CD8-positive, alpha-beta memory T cell (primary cell): ENCODE measurements around the gene PPP2R5E. TPM values are rescaled to one million over a fixed set of nuclear protein-coding genes. Genes with fewer than 3 reads are reported as not detected.

Experiments used
- CTCF ChIA-PET: fragments of 350-600 bp; sonication (Branson Sonifier 250); formaldehyde crosslinking; loops from one replicate; lab custom pipeline; 2021; ENCODE audit warnings: antibody characterized with exemption; lab: Charles Lee
- POLR2A ChIA-PET: fragments of 350-600 bp; sonication (Branson Sonifier 250); formaldehyde crosslinking; loops from one replicate; lab custom pipeline; 2021; ENCODE audit warnings: antibody characterized with exemption; lab: Charles Lee
- DNase-seq, 5 donors: peaks; one replicate each; pipeline versions ENCODE4 v3.0.0 to v3.0.0-alpha.2; 2020 to 2022; ENCODE audit warnings: mixed read lengths in 1 of 5
- H3K27ac ChIP-seq: one replicate; pipeline ENCODE4 v1.7.0; 2013; ENCODE audit warnings: low read depth, mild to moderate bottlenecking, low read length, moderate library complexity
- H3K27me3 ChIP-seq: 2 replicates; pipeline ENCODE4 v1.7.0; 2013; ENCODE audit warnings: low read length, mild to moderate bottlenecking; ENCODE audit not compliant: insufficient read depth, poor library complexity, severe bottlenecking
- H3K36me3 ChIP-seq: 2 replicates; pipeline ENCODE4 v1.7.0; 2013; ENCODE audit warnings: mild to moderate bottlenecking, low read length, moderate library complexity; ENCODE audit not compliant: insufficient read depth
- H3K4me1 ChIP-seq: 2 replicates; pipeline ENCODE4 v1.7.0; 2013; ENCODE audit warnings: mild to moderate bottlenecking, low read length, moderate library complexity; ENCODE audit not compliant: insufficient read depth
- H3K4me3 ChIP-seq: 2 replicates; pipeline ENCODE4 v1.7.0; 2013; ENCODE audit warnings: mild to moderate bottlenecking, low read length
- H3K9me3 ChIP-seq: 2 replicates; pipeline ENCODE4 v1.7.0; 2013; ENCODE audit warnings: mild to moderate bottlenecking, low read length
- H3K27ac Mint-ChIP-seq, 8 donors: one replicate each; pipeline ENCODE4 v1.8.0; 2020 to 2021; ENCODE audit warnings: mixed read lengths in 8 of 8, mild to moderate bottlenecking in 6 of 8, inconsistent platforms in 3 of 8, moderate library complexity in 3 of 8
- H3K27me3 Mint-ChIP-seq, 2 donors: one replicate each; pipeline ENCODE4 v1.8.0; 2020 to 2021; ENCODE audit warnings: mixed read lengths in 2 of 2, mild to moderate bottlenecking in 1 of 2, moderate library complexity in 1 of 2
- H3K36me3 Mint-ChIP-seq, 3 donors: one replicate each; pipeline ENCODE4 v1.8.0; 2020 to 2021; ENCODE audit warnings: mixed read lengths in 3 of 3, inconsistent platforms in 1 of 3, mild to moderate bottlenecking in 1 of 3
- H3K4me1 Mint-ChIP-seq, 3 donors: one replicate each; pipeline ENCODE4 v1.8.0; 2020 to 2021; ENCODE audit warnings: mixed read lengths in 3 of 3, inconsistent platforms in 1 of 3, mild to moderate bottlenecking in 1 of 3
- H3K4me3 Mint-ChIP-seq, 7 donors: one replicate each; pipeline ENCODE4 v1.8.0; 2020 to 2021; ENCODE audit warnings: mixed read lengths in 7 of 7, mild to moderate bottlenecking in 6 of 7, moderate library complexity in 4 of 7, inconsistent platforms in 2 of 7
- H3K9me3 Mint-ChIP-seq, 5 donors: one replicate each; pipeline ENCODE4 v1.8.0; 2020 to 2022; ENCODE audit warnings: mixed read lengths in 5 of 5, mild to moderate bottlenecking in 3 of 5, moderate library complexity in 2 of 5, inconsistent platforms in 1 of 5
- polyA plus RNA-seq: library from polyadenylated mRNA; unstranded; fragments of 300-500 nt; fragmentation: Illumina TruSeq; gene quantifications from one replicate; pipeline ENCODE4 v1.2.3, GENCODE V29; 2021
- total RNA-seq, 2 experiments: library from RNA; stranded (reverse); gene quantifications; one replicate each; pipeline ENCODE4 v1.2.3, GENCODE V29; 2021

PPP2R5E gene
- total and polyA plus RNA-seq, 3 experiments from 2014 or later = 39.3 to 56.5 (median 55.0) TPM

- DNase-seq = no peak
- no peaks in the 10 kb centered on the region for H3K27me3 Mint-ChIP-seq
- Histone ChIP-seq H3K36me3 (no peaks in the 10 kb centered on the region), H3K27me3 (no peaks in the 10 kb centered on the region), H3K27ac (no peak overlapping the region), H3K4me3 (no peak overlapping the region), H3K4me1 (peaks cover 13% of the 10 kb centered on the region), H3K9me3 (no peaks in the 10 kb centered on the region)
- peaks cover 74 to 83% (median 81%) of the 10 kb centered on the region in 3 donors for H3K4me1 Mint-ChIP-seq
- CTCF ChIA-PET = no interaction called here
- peaks cover 0 to 5% (median 4%) of the 10 kb centered on the region in 3 donors for H3K36me3 Mint-ChIP-seq
- no peaks in the 10 kb centered on the region for H3K9me3 Mint-ChIP-seq
- POLR2A ChIA-PET = no interaction called here
- peak overlapping the region in 3 of 8 donors; percentile 26 to 92 (median 33) for H3K27ac Mint-ChIP-seq
- peak overlapping the region in 2 of 7 donors; percentile 44 to 60 for H3K4me3 Mint-ChIP-seq
These were observed 107.3 kb downstream of the PPP2R5E start for GRCh38 chr14:63435838-63436237.

- Histone ChIP-seq H3K4me3 (no peak overlapping the region), H3K9me3 (no peaks in the 10 kb centered on the region), H3K27me3 (no peaks in the 10 kb centered on the region), H3K4me1 (peaks cover 13% of the 10 kb centered on the region), H3K27ac (no peak overlapping the region), H3K36me3 (no peaks in the 10 kb centered on the region)
- DNase-seq = no peak
- Mint-ChIP-seq H3K4me3 (peak overlapping the region in 4 of 7 donors; percentile 14 to 60 (median 45)), H3K36me3 (peaks cover 0 to 3% (median 3%) of the 10 kb centered on the region in 3 donors), H3K9me3 (no peaks in the 10 kb centered on the region), H3K27me3 (no peaks in the 10 kb centered on the region), H3K27ac (peak overlapping the region in 4 of 8 donors; percentile 7 to 92 (median 46)), H3K4me1 (peaks cover 73 to 80% (median 78%) of the 10 kb centered on the region in 3 donors)
- CTCF ChIA-PET = no interaction called here
- POLR2A ChIA-PET = no interaction called here
These were observed 108.0 kb downstream of the PPP2R5E start for GRCh38 chr14:63435204-63435603.

- H3K4me3 ChIP-seq = no peak overlapping the region
- Mint-ChIP-seq H3K36me3 (no peaks in the 10 kb centered on the region), H3K27me3 (no peaks in the 10 kb centered on the region), H3K4me1 (peaks cover 61 to 74% (median 70%) of the 10 kb centered on the region in 3 donors), H3K27ac (peak overlapping the region in 1 of 8 donors; percentile 2), H3K9me3 (no peaks in the 10 kb centered on the region), H3K4me3 (no peak overlapping the region)
- no peaks in the 10 kb centered on the region for H3K9me3 ChIP-seq
- ChIA-PET CTCF (interaction anchor here (0.8 kb wide), 2 partner anchors 9 to 38 kb away, joined by 3 read pairs; no protein-coding TSS in a partner anchor), POLR2A (no interaction called here)
- no peak for DNase-seq
- no peak overlapping the region for H3K27ac ChIP-seq
- H3K36me3 ChIP-seq = no peaks in the 10 kb centered on the region
- no peaks in the 10 kb centered on the region for H3K27me3 ChIP-seq
- H3K4me1 ChIP-seq = peaks cover 9% of the 10 kb centered on the region
These were observed 110.2 kb downstream of the PPP2R5E start for GRCh38 chr14:63432888-63433552.

GRCh38 chr14:63432228-63432627 lies 110.9 kb downstream of the PPP2R5E start:
- no peaks in the 10 kb centered on the region for H3K36me3 ChIP-seq
- no peak overlapping the region for H3K4me3 ChIP-seq
- H3K27me3 ChIP-seq = no peaks in the 10 kb centered on the region
- Mint-ChIP-seq H3K4me3 (no peak overlapping the region), H3K4me1 (peaks cover 56 to 69% (median 64%) of the 10 kb centered on the region in 3 donors), H3K27me3 (peaks cover 0 to 1% of the 10 kb centered on the region in 2 donors), H3K9me3 (no peaks in the 10 kb centered on the region), H3K27ac (peak overlapping the region in 2 of 8 donors; percentile 44), H3K36me3 (no peaks in the 10 kb centered on the region)
- H3K27ac ChIP-seq = no peak overlapping the region
- no peaks in the 10 kb centered on the region for H3K9me3 ChIP-seq
- CTCF ChIA-PET = interaction anchor here (0.8 kb wide), 1 partner anchor 39 kb away, joined by 3 read pairs; no protein-coding TSS in a partner anchor
- POLR2A ChIA-PET = no interaction called here
- peaks cover 9% of the 10 kb centered on the region for H3K4me1 ChIP-seq
- no peak for DNase-seq

- H3K4me1 ChIP-seq = peaks cover 9% of the 10 kb centered on the region
- H3K4me3 ChIP-seq = no peak overlapping the region
- Mint-ChIP-seq H3K27me3 (peaks cover 0 to 1% of the 10 kb centered on the region in 2 donors), H3K27ac (no peak overlapping the region), H3K4me3 (no peak overlapping the region), H3K4me1 (peaks cover 51 to 66% (median 57%) of the 10 kb centered on the region in 3 donors), H3K9me3 (no peaks in the 10 kb centered on the region), H3K36me3 (no peaks in the 10 kb centered on the region)
- no peaks in the 10 kb centered on the region for H3K36me3 ChIP-seq
- H3K27ac ChIP-seq = no peak overlapping the region
- DNase-seq = no peak
- ChIA-PET POLR2A (no interaction called here), CTCF (no interaction called here)
- H3K27me3 ChIP-seq = no peaks in the 10 kb centered on the region
- no peaks in the 10 kb centered on the region for H3K9me3 ChIP-seq
These were observed 111.7 kb downstream of the PPP2R5E start for GRCh38 chr14:63431466-63431865.

- H3K27ac Mint-ChIP-seq = no peak overlapping the region
- Histone ChIP-seq H3K36me3 (no peaks in the 10 kb centered on the region), H3K4me1 (no peaks in the 10 kb centered on the region), H3K4me3 (no peak overlapping the region), H3K9me3 (no peaks in the 10 kb centered on the region), H3K27ac (no peak overlapping the region), H3K27me3 (no peaks in the 10 kb centered on the region)
- ChIA-PET POLR2A (no interaction called here), CTCF (no interaction called here)
- no peaks in the 10 kb centered on the region for H3K36me3 Mint-ChIP-seq
- H3K4me3 Mint-ChIP-seq = no peak overlapping the region
- no peak for DNase-seq
- H3K27me3 Mint-ChIP-seq = peaks cover 0 to 1% of the 10 kb centered on the region in 2 donors
- peaks cover 36 to 44% (median 42%) of the 10 kb centered on the region in 3 donors for H3K4me1 Mint-ChIP-seq
- no peaks in the 10 kb centered on the region for H3K9me3 Mint-ChIP-seq
These were observed 114.7 kb downstream of the PPP2R5E start for GRCh38 chr14:63428486-63428885.

- H3K4me1 ChIP-seq = no peaks in the 10 kb centered on the region
- peaks cover 0 to 3% (median 1%) of the 10 kb centered on the region in 3 donors for H3K36me3 Mint-ChIP-seq
- H3K9me3 Mint-ChIP-seq = no peaks in the 10 kb centered on the region
- H3K4me3 ChIP-seq = no peak overlapping the region
- POLR2A ChIA-PET = no interaction called here
- H3K27me3 Mint-ChIP-seq = peaks cover 0 to 1% of the 10 kb centered on the region in 2 donors
- no peak overlapping the region for H3K27ac Mint-ChIP-seq
- no peaks in the 10 kb centered on the region for H3K27me3 ChIP-seq
- H3K36me3 ChIP-seq = no peaks in the 10 kb centered on the region
- H3K9me3 ChIP-seq = no peaks in the 10 kb centered on the region
- peaks cover 25 to 35% (median 30%) of the 10 kb centered on the region in 3 donors for H3K4me1 Mint-ChIP-seq
- no peak overlapping the region for H3K4me3 Mint-ChIP-seq
- DNase-seq = no peak
- no peak overlapping the region for H3K27ac ChIP-seq
- CTCF ChIA-PET = no interaction called here
These were observed 116.3 kb downstream of the PPP2R5E start for GRCh38 chr14:63426838-63427352.

GRCh38 chr14:63423889-63424288 lies 119.3 kb downstream of the PPP2R5E start:
- Mint-ChIP-seq H3K27ac (no peak overlapping the region), H3K27me3 (peaks cover 0 to 1% of the 10 kb centered on the region in 2 donors), H3K9me3 (no peaks in the 10 kb centered on the region), H3K4me1 (peaks cover 23 to 28% (median 27%) of the 10 kb centered on the region in 3 donors), H3K4me3 (no peak overlapping the region), H3K36me3 (peaks cover 6 to 31% (median 14%) of the 10 kb centered on the region in 3 donors)
- peaks cover 5% of the 10 kb centered on the region for H3K36me3 ChIP-seq
- H3K4me3 ChIP-seq = no peak overlapping the region
- no peaks in the 10 kb centered on the region for H3K4me1 ChIP-seq
- DNase-seq = no peak
- H3K9me3 ChIP-seq = no peaks in the 10 kb centered on the region
- POLR2A ChIA-PET = interaction anchor here (0.6 to 0.7 kb wide), 2 partner anchors 16 to 142 kb away, joined by 3 read pairs; no protein-coding TSS in a partner anchor
- H3K27me3 ChIP-seq = no peaks in the 10 kb centered on the region
- CTCF ChIA-PET = interaction anchor here (1.1 kb wide), 1 partner anchor 9 kb away, joined by 3 read pairs; no protein-coding TSS in a partner anchor
- no peak overlapping the region for H3K27ac ChIP-seq
